HUES6 (cell line): ENCODE data around the gene TMEM181.

Experiments
- H3K27ac ChIP-seq: 2 replicates; pipeline ENCODE4 v1.7.0; 2013; ENCODE audit warnings: low read depth, mild to moderate bottlenecking, low read length, inconsistent platforms
- H3K27me3 ChIP-seq: 2 replicates; pipeline ENCODE4 v1.6.1; 2013; ENCODE audit warnings: low read length; ENCODE audit not compliant: control insufficient read depth, insufficient read depth
- H3K36me3 ChIP-seq: 2 replicates; pipeline ENCODE4 v1.6.1; 2013; ENCODE audit warnings: low read length; ENCODE audit not compliant: control insufficient read depth, insufficient read depth
- H3K4me1 ChIP-seq: 2 replicates; pipeline ENCODE4 v1.6.1; 2013; ENCODE audit warnings: low read length; ENCODE audit not compliant: control insufficient read depth, insufficient read depth
- H3K4me3 ChIP-seq: 2 replicates; pipeline ENCODE4 v1.5.1; 2013; ENCODE audit warnings: low read depth, low read length
- H3K9ac ChIP-seq: one replicate; pipeline ENCODE4 v1.6.1; 2013; ENCODE audit warnings: mild to moderate bottlenecking, low read length
- H3K9me3 ChIP-seq: 2 replicates; pipeline ENCODE4 v1.6.1; 2013; ENCODE audit warnings: low read depth, low read length; ENCODE audit not compliant: control insufficient read depth, insufficient read depth

TMEM181 gene

GRCh38 chr6:158565482-158566040, 5.7 kb downstream of the TMEM181 start:
- no peaks in the 10 kb centered on the region for H3K36me3 ChIP-seq
- peaks cover 34% of the 10 kb centered on the region for H3K4me1 ChIP-seq
- no peaks in the 10 kb centered on the region for H3K9me3 ChIP-seq

GRCh38 chr6:158566207-158566818, 6.4 kb downstream of the TMEM181 start:
- H3K36me3 ChIP-seq: no peaks in the 10 kb centered on the region
- H3K27ac ChIP-seq: no peak overlapping the region
- H3K9me3 ChIP-seq: no peaks in the 10 kb centered on the region
- peaks cover 29% of the 10 kb centered on the region for H3K4me1 ChIP-seq
- H3K27me3 ChIP-seq: no peaks in the 10 kb centered on the region
- H3K9ac ChIP-seq: no peak overlapping the region
- H3K4me3 ChIP-seq: no peak overlapping the region

More at GRCh38 chr6:158565482-158566040, 5.7 kb downstream of the TMEM181 start:
- H3K9ac ChIP-seq: no peak overlapping the region
- H3K27me3 ChIP-seq: no peaks in the 10 kb centered on the region
- H3K27ac ChIP-seq: no peak overlapping the region
- no peak overlapping the region for H3K4me3 ChIP-seq

GRCh38 chr6:158567152-158567551, 7.3 kb downstream of the TMEM181 start:
- Histone ChIP-seq H3K4me1 (peaks cover 26% of the 10 kb centered on the region; the same call in 1 of the 2 replicates), H3K4me3 (no peak overlapping the region), H3K27me3 (no peaks in the 10 kb centered on the region), H3K9me3 (no peaks in the 10 kb centered on the region), H3K9ac (no peak overlapping the region), H3K36me3 (peaks cover 3% of the 10 kb centered on the region; the same call in 1 of the 2 replicates), H3K27ac (no peak overlapping the region)

GRCh38 chr6:158567871-158568401, 8.0 kb downstream of the TMEM181 start:
- no peaks in the 10 kb centered on the region for H3K27me3 ChIP-seq
- H3K9me3 ChIP-seq: no peaks in the 10 kb centered on the region
- H3K36me3 ChIP-seq: peaks cover 3% of the 10 kb centered on the region
- no peak overlapping the region for H3K27ac ChIP-seq
- H3K4me3 ChIP-seq: no peak overlapping the region
- peaks cover 27% of the 10 kb centered on the region; the same call in 1 of the 2 replicates for H3K4me1 ChIP-seq
- H3K9ac ChIP-seq: no peak overlapping the region

GRCh38 chr6:158568549-158568948, 8.7 kb downstream of the TMEM181 start:
- H3K4me3 ChIP-seq: no peak overlapping the region
- H3K9ac ChIP-seq: no peak overlapping the region
- H3K27ac ChIP-seq: no peak overlapping the region
- H3K4me1 ChIP-seq: peaks cover 27% of the 10 kb centered on the region; the same call in 1 of the 2 replicates
- peaks cover 9% of the 10 kb centered on the region for H3K36me3 ChIP-seq
- no peaks in the 10 kb centered on the region for H3K9me3 ChIP-seq
- no peaks in the 10 kb centered on the region for H3K27me3 ChIP-seq

GRCh38 chr6:158569036-158569435, 9.1 kb downstream of the TMEM181 start:
- no peak overlapping the region for H3K4me3 ChIP-seq
- no peak overlapping the region for H3K27ac ChIP-seq
- peaks cover 27% of the 10 kb centered on the region; the same call in 1 of the 2 replicates for H3K4me1 ChIP-seq
- H3K9me3 ChIP-seq: no peaks in the 10 kb centered on the region
- no peak overlapping the region for H3K9ac ChIP-seq
- no peaks in the 10 kb centered on the region for H3K27me3 ChIP-seq
- H3K36me3 ChIP-seq: peaks cover 11% of the 10 kb centered on the region

- Histone ChIP-seq H3K9ac (no peak overlapping the region), H3K27ac (no peak overlapping the region), H3K4me1 (peaks cover 23% of the 10 kb centered on the region; the same call in 1 of the 2 replicates), H3K36me3 (peaks cover 21% of the 10 kb centered on the region), H3K4me3 (no peak overlapping the region), H3K27me3 (no peaks in the 10 kb centered on the region), H3K9me3 (no peaks in the 10 kb centered on the region)
Measured at GRCh38 chr6:158570681-158570962, 10.7 kb downstream of the TMEM181 start.

- Histone ChIP-seq H3K27me3 (no peaks in the 10 kb centered on the region), H3K4me3 (no peak overlapping the region), H3K4me1 (peaks cover 30% of the 10 kb centered on the region), H3K9me3 (no peaks in the 10 kb centered on the region), H3K27ac (0 out of 2 replicates have a peak overlapping the region, but pooled peaks have one; percentile 25), H3K36me3 (peaks cover 23% of the 10 kb centered on the region), H3K9ac (no peak overlapping the region)
Measured at GRCh38 chr6:158571826-158572652, 12.1 kb downstream of the TMEM181 start.

- no peak overlapping the region for H3K4me3 ChIP-seq
- H3K36me3 ChIP-seq: peaks cover 26% of the 10 kb centered on the region
- no peak overlapping the region for H3K27ac ChIP-seq
- H3K27me3 ChIP-seq: no peaks in the 10 kb centered on the region
- peaks cover 24% of the 10 kb centered on the region for H3K4me1 ChIP-seq
- no peak overlapping the region for H3K9ac ChIP-seq
- no peaks in the 10 kb centered on the region for H3K9me3 ChIP-seq
Measured at GRCh38 chr6:158572653-158573541, 13.0 kb downstream of the TMEM181 start.

GRCh38 chr6:158573542-158573931, 13.6 kb downstream of the TMEM181 start:
- Histone ChIP-seq H3K27ac (no peak overlapping the region), H3K36me3 (peaks cover 26% of the 10 kb centered on the region), H3K4me1 (peaks cover 18% of the 10 kb centered on the region), H3K27me3 (no peaks in the 10 kb centered on the region), H3K9ac (no peak overlapping the region), H3K4me3 (no peak overlapping the region), H3K9me3 (no peaks in the 10 kb centered on the region)
